H1 (cell line): ENCODE results near the gene MINAR1. TPM values are rescaled to one million over a fixed set of nuclear protein-coding genes. Genes with fewer than 3 reads are reported as not detected.

Source experiments
- CTCF ChIA-PET: fragments of 300-600 bp; sonication (Branson Sonifier 250); formaldehyde crosslinking; loops from one replicate; lab custom pipeline; 2021; ENCODE audit not compliant: partially characterized antibody; lab: Charles Lee
- POLR2A ChIA-PET: fragments of 300-600 bp; sonication (Branson Sonifier 250); formaldehyde crosslinking; loops from one replicate; lab custom pipeline; 2021; ENCODE audit warnings: inconsistent platforms; ENCODE audit not compliant: partially characterized antibody; lab: Charles Lee
- DNase-seq, 2 experiments: peaks; one replicate each; pipeline versions ENCODE4 v3.0.0 to v3.0.0-alpha.2; 2010 to 2022; ENCODE audit warnings: low spot score in 2 of 2, low read depth in 1 of 2, mixed read lengths in 1 of 2
- FAIRE-seq: peaks from 2 replicates; lab custom pipeline; 2011; peaks lifted over from hg19 to GRCh38; lab: Jason Lieb, UNC
- H2AFZ ChIP-seq: 2 replicates; pipeline ENCODE4 v1.8.1; 2012; ENCODE audit warnings: low read length, inconsistent platforms
- H2AK5ac ChIP-seq: 2 replicates; pipeline ENCODE4 v1.6.1; 2013; ENCODE audit warnings: low read depth, low read length
- H2BK120ac ChIP-seq: replicated peaks from 2 replicates; pipeline ENCODE3; 2013; ENCODE audit warnings: low read depth, low read length, inconsistent platforms
- H2BK12ac ChIP-seq: 2 replicates; pipeline ENCODE4 v1.6.1; 2013; ENCODE audit warnings: low read depth, low read length
- H2BK15ac ChIP-seq: 2 replicates; pipeline ENCODE4 v1.6.1; 2013; ENCODE audit warnings: low read length
- H2BK20ac ChIP-seq: 2 replicates; pipeline ENCODE4 v1.6.1; 2013; ENCODE audit warnings: low read length
- H2BK5ac ChIP-seq: 2 replicates; pipeline ENCODE4 v1.6.1; 2013; ENCODE audit warnings: low read depth, low read length
- H3K14ac ChIP-seq: 2 replicates; pipeline ENCODE4 v1.6.1; 2013; ENCODE audit warnings: inconsistent platforms; ENCODE audit not compliant: insufficient read length
- H3K18ac ChIP-seq: 2 replicates; pipeline ENCODE4 v1.6.1; 2013; ENCODE audit warnings: low read length; ENCODE audit errors: extremely low read depth
- H3K23ac ChIP-seq: 2 replicates; pipeline ENCODE4 v1.6.1; 2013; ENCODE audit warnings: inconsistent platforms; ENCODE audit not compliant: insufficient read length
- H3K23me2 ChIP-seq: 2 replicates; pipeline ENCODE4 v1.6.1; 2013; ENCODE audit warnings: low read depth, low read length
- H3K27ac ChIP-seq: 2 replicates; pipeline ENCODE4 v1.6.1; 2011; ENCODE audit warnings: low read depth, low read length, inconsistent platforms
- H3K27me3 ChIP-seq, 4 experiments: replicated peaks in 1 of 4; 1 replicate in 1 of 4; 2 replicates in 3 of 4; pipeline versions ENCODE4 v1.6.1 to v1.8.1; 2011 to 2013; ENCODE audit warnings: low read length in 3 of 4, mild to moderate bottlenecking in 3 of 4, inconsistent platforms in 2 of 4, mixed read lengths in 2 of 4, moderate library complexity in 1 of 4; ENCODE audit not compliant: control insufficient read depth in 3 of 4, insufficient read depth in 3 of 4; ENCODE audit errors: extremely low read depth in 1 of 4
- H3K36me3 ChIP-seq, 4 experiments: 2 replicates each; pipeline versions ENCODE4 v1.6.1 to v1.8.1; 2011 to 2013; ENCODE audit warnings: mild to moderate bottlenecking in 4 of 4, low read length in 3 of 4, moderate library complexity in 2 of 4, control low read depth in 1 of 4, inconsistent platforms in 1 of 4; ENCODE audit not compliant: insufficient read depth in 4 of 4, control insufficient read depth in 2 of 4
- H3K4ac ChIP-seq: replicated peaks from 2 replicates; pipeline ENCODE3; 2013; ENCODE audit warnings: low read length, low read depth, mixed read lengths, inconsistent platforms; ENCODE audit not compliant: insufficient read length
- H3K4me1 ChIP-seq, 4 experiments: replicated peaks in 1 of 4; 1 replicate in 1 of 4; 2 replicates in 3 of 4; pipeline versions ENCODE4 v1.6.1 to v1.8.1; 2011 to 2013; ENCODE audit warnings: low read length in 3 of 4, inconsistent platforms in 2 of 4, mixed read lengths in 1 of 4; ENCODE audit not compliant: insufficient read depth in 4 of 4, control insufficient read depth in 3 of 4
- H3K4me2 ChIP-seq, 2 experiments: 2 replicates each; pipeline versions ENCODE4 v1.6.1 to v1.8.1; 2011 to 2013; ENCODE audit warnings: low read depth in 2 of 2, low read length in 2 of 2, control low read depth in 1 of 2, inconsistent platforms in 1 of 2, mild to moderate bottlenecking in 1 of 2; ENCODE audit not compliant: insufficient read depth in 1 of 2
- H3K4me3 ChIP-seq, 4 experiments: fragments of 200-600, 300-600 bp in 1 of 4; sonication (generic), shearing (Covaris generic), sonication (Bioruptor Twin) in 1 of 4; 2 replicates each; pipeline versions ENCODE4 v1.5.1 to v1.8.1; 2011 to 2016; ENCODE audit warnings: low read length in 4 of 4, low read depth in 3 of 4, control low read depth in 2 of 4, inconsistent platforms in 2 of 4, mild to moderate bottlenecking in 2 of 4, mixed read lengths in 1 of 4, moderate library complexity in 1 of 4; ENCODE audit not compliant: insufficient read depth in 2 of 4; ENCODE audit errors: extremely low read depth in 1 of 4
- H3K56ac ChIP-seq: replicated peaks from 2 replicates; pipeline ENCODE3; 2013; ENCODE audit warnings: low read depth, mild to moderate bottlenecking, mixed read lengths, low read length, inconsistent platforms; ENCODE audit not compliant: insufficient read length
- H3K79me1 ChIP-seq: 2 replicates; pipeline ENCODE4 v1.6.1; 2013; ENCODE audit warnings: low read depth, low read length, control low read depth
- H3K79me2 ChIP-seq, 2 experiments: 2 replicates each; pipeline versions ENCODE4 v1.6.1 to v1.8.1; 2012 to 2013; ENCODE audit warnings: low read length in 2 of 2, mild to moderate bottlenecking in 2 of 2, inconsistent platforms in 1 of 2; ENCODE audit not compliant: insufficient read depth in 2 of 2, control insufficient read depth in 1 of 2
- H3K9ac ChIP-seq, 4 experiments: replicated peaks in 1 of 4; 1 replicate in 1 of 4; 2 replicates in 3 of 4; pipeline versions ENCODE4 v1.6.1 to v1.8.1; 2011 to 2013; ENCODE audit warnings: low read depth in 3 of 4, low read length in 3 of 4, control low read depth in 2 of 4, mild to moderate bottlenecking in 2 of 4, moderate library complexity in 2 of 4, inconsistent platforms in 1 of 4; ENCODE audit errors: extremely low read depth in 1 of 4
- H3K9me3 ChIP-seq, 2 experiments: 2 replicates each; pipeline versions ENCODE4 v1.6.1 to v1.8.1; 2012 to 2013; ENCODE audit warnings: mild to moderate bottlenecking in 2 of 2, moderate library complexity in 2 of 2, control low read depth in 1 of 2, inconsistent platforms in 1 of 2, low read depth in 1 of 2, low read length in 1 of 2, mixed read lengths in 1 of 2; ENCODE audit not compliant: insufficient read depth in 2 of 2
- H4K20me1 ChIP-seq, 2 experiments: replicated peaks in 1 of 2; 2 replicates each; pipeline versions ENCODE3 to v1.8.1; 2011 to 2013; ENCODE audit warnings: inconsistent platforms in 2 of 2, low read length in 2 of 2, mild to moderate bottlenecking in 1 of 2; ENCODE audit not compliant: insufficient read depth in 2 of 2, control insufficient read depth in 1 of 2
- H4K5ac ChIP-seq: 2 replicates; pipeline ENCODE4 v1.6.1; 2013; ENCODE audit warnings: low read length, low read depth, mixed read lengths, inconsistent platforms; ENCODE audit not compliant: insufficient read length
- H4K8ac ChIP-seq: 2 replicates; pipeline ENCODE4 v1.8.0; 2013; ENCODE audit warnings: mild to moderate bottlenecking, moderate library complexity, low read length, inconsistent platforms; ENCODE audit not compliant: insufficient read depth; ENCODE audit errors: extremely low read depth
- H4K91ac ChIP-seq: replicated peaks from 2 replicates; pipeline ENCODE3; 2013; ENCODE audit warnings: low read length, mixed read lengths, inconsistent platforms; ENCODE audit not compliant: insufficient read length
- CBX5 ChIP-seq: fragments of 300-800, 300-1000 bp; sonication (generic); IDR thresholded peaks from 2 replicates; pipeline ENCODE4 v1.7.1; 2016; ENCODE audit warnings: antibody characterized with exemption, low read length, low read depth
- EGR1 ChIP-seq: IDR thresholded peaks from 2 replicates; pipeline ENCODE4 v1.6.1; 2011; ENCODE audit warnings: low read depth, low read length, borderline replicate concordance
- EZH2 ChIP-seq: fragments of 200-600 bp; sonication (generic); IDR thresholded peaks from 2 replicates; pipeline ENCODE4 v1.7.1; 2012; ENCODE audit warnings: low read depth, mild to moderate bottlenecking, moderate library complexity, low read length, inconsistent platforms; ENCODE audit not compliant: severe bottlenecking
- HDAC2 ChIP-seq, 2 experiments: fragments of 300-600 bp in 1 of 2; sonication (generic) in 1 of 2; IDR thresholded peaks; 2 replicates each; pipeline ENCODE4 v1.6.1; 2011 to 2012; ENCODE audit warnings: low read depth in 2 of 2, low read length in 2 of 2, mild to moderate bottlenecking in 2 of 2, moderate library complexity in 2 of 2, borderline replicate concordance in 1 of 2, inconsistent platforms in 1 of 2
- KDM5A ChIP-seq: fragments of 200-600 bp; IDR thresholded peaks from 2 replicates; pipeline ENCODE4 v1.7.1; 2012; ENCODE audit warnings: mild to moderate bottlenecking, low read length, inconsistent platforms, mixed read lengths
- POLR2A ChIP-seq, 2 experiments: IDR thresholded peaks; 1 replicate in 1 of 2; 2 replicates in 1 of 2; pipeline ENCODE4 v1.6.1; 2011; ENCODE audit warnings: low read depth in 2 of 2, low read length in 2 of 2, mild to moderate bottlenecking in 2 of 2; ENCODE audit errors: control extremely low read depth in 1 of 2
- RFX5 ChIP-seq: IDR thresholded peaks from 2 replicates; pipeline ENCODE4 v1.6.1; 2011; ENCODE audit warnings: low read depth, low read length, improper control_type of control experiment, borderline replicate concordance
- RNF2 ChIP-seq: fragments of 200-900, 300-1000 bp; sonication (generic); IDR thresholded peaks from 2 replicates; pipeline ENCODE4 v1.7.1; 2016; ENCODE audit warnings: borderline replicate concordance, low read depth, mild to moderate bottlenecking, antibody characterized with exemption, low read length; ENCODE audit not compliant: poor library complexity, severe bottlenecking; ENCODE audit errors: missing control alignments
- SAP30 ChIP-seq: fragments of 300-600 bp; sonication (generic); IDR thresholded peaks from 2 replicates; pipeline ENCODE4 v1.7.1; 2012; ENCODE audit warnings: low read length, moderate library complexity, mild to moderate bottlenecking, inconsistent platforms; ENCODE audit not compliant: insufficient read depth, insufficient replicate concordance
- SIRT6 ChIP-seq: IDR thresholded peaks from one replicate; pipeline ENCODE4 v1.7.1; 2012; ENCODE audit warnings: low read length, inconsistent platforms
- SP1 ChIP-seq: IDR thresholded peaks from 2 replicates; pipeline ENCODE4 v1.6.1; 2011; ENCODE audit warnings: low read depth, low read length
- SRF ChIP-seq: IDR thresholded peaks from 2 replicates; pipeline ENCODE4 v1.6.1; 2011; ENCODE audit warnings: mild to moderate bottlenecking, low read depth, low read length, moderate library complexity
- SUZ12 ChIP-seq: fragments of 200-600 bp; sonication (generic); IDR thresholded peaks from 2 replicates; pipeline ENCODE4 v1.6.1; 2012; ENCODE audit warnings: mild to moderate bottlenecking, inconsistent platforms, low read length, moderate library complexity, mixed read lengths
- ZNF274 ChIP-seq: IDR thresholded peaks from 2 replicates; pipeline ENCODE4 v1.7.0; 2012; ENCODE audit warnings: low read length, borderline replicate concordance; ENCODE audit errors: extremely low read depth
- WGBS, 2 experiments: shearing (Covaris generic) in 1 of 2; methylation state at CpG; one replicate each; pipeline versions ENCODE4 v1.1.6 to v1.1.7; 2013 to 2015; ENCODE audit warnings: low lambda C conversion rate in 2 of 2, mixed read lengths in 2 of 2, inconsistent platforms in 1 of 2, low coverage in 1 of 2, missing lambda C conversion rate in 1 of 2; ENCODE audit not compliant: insufficient replicate concordance in 2 of 2, insufficient coverage in 1 of 2, insufficient read length in 1 of 2; ENCODE audit errors: extremely low coverage in 1 of 2, missing lambda C conversion rate in 1 of 2; 5-methylcytosine and 5-hydroxymethylcytosine counted together
- polyA plus RNA-seq, 7 experiments: library from polyadenylated mRNA; depleted of rRNA in 3 of 7; stranded (reverse) in 5 of 7; unstranded in 2 of 7; fragments of >200 nt in 5 of 7; fragments of 200-250 nt in 2 of 7; gene quantifications; 1 replicate in 5 of 7; 2 replicates in 1 of 7; 4 replicates in 1 of 7; pipeline versions ENCODE4 v1.2.1 to v1.2.3, GENCODE V29; 2011 to 2013; ENCODE audit warnings: missing spikeins in 2 of 7, mixed read lengths in 2 of 7
- total RNA-seq: library from RNA; stranded (reverse); fragmentation: NEBNext Ultra II Directional; extraction: Animal tissue kit (Norgen Biotek cat#: 25700); gene quantifications from 2 replicates; pipeline ENCODE4 v1.2.1, GENCODE V29; 2021

The MINAR1 gene
- total and polyA plus RNA-seq, 2 of the 8 experiments (the other 6 are each of a cell fraction or from before 2014, with no cell fraction given): 0.17 to 0.67 TPM

DNA sequence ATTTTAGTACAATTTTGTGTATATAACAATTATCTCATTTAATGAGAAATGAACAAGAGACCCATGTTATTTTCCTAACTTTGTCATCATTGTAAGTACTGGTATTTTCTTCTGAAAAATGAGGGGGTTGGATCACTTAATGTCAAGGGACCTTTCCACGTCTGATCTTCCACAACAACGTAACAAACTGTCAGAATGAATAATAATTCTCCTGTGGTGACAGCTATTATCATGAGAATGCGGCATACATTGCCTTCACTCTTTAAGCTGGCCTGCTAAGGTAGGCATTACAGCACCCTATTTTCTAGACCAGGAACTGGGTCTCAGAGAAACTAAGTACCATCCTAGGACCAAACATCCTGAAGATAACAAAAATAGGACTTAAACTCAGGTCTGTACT is 31.5 kb upstream of the MINAR1 start:
- Histone ChIP-seq H4K20me1 (peaks cover 0 to 3% of the 10 kb centered on the region in 2 experiments), H3K79me2 (no peaks in the 10 kb centered on the region), H3K4me1 (peaks cover 0 to 3% (median 0%) of the 10 kb centered on the region in 4 experiments; a peak in 2 of 7 replicates), H3K9ac (no peak overlapping the region), H4K91ac (no peak overlapping the region), H3K9me3 (no peaks in the 10 kb centered on the region), H3K14ac (no peak overlapping the region), H2BK20ac (no peak overlapping the region), H3K4me3 (no peak overlapping the region), H3K4ac (no peak overlapping the region), H2AFZ (no peak overlapping the region), H3K27ac (no peak overlapping the region), H2BK120ac (no peak overlapping the region), H3K4me2 (no peak overlapping the region), H4K8ac (no peak overlapping the region), H3K27me3 (no peaks in the 10 kb centered on the region), H2BK12ac (no peak overlapping the region), H3K56ac (no peak overlapping the region), H3K23me2 (no peaks in the 10 kb centered on the region), H3K23ac (no peak overlapping the region), H3K18ac (no peak overlapping the region), H3K79me1 (no peaks in the 10 kb centered on the region), H3K36me3 (no peaks in the 10 kb centered on the region), H2BK15ac (no peak overlapping the region), H2AK5ac (no peak overlapping the region), H4K5ac (no peak overlapping the region), H2BK5ac (no peak overlapping the region)
- DNase-seq (no peak), FAIRE-seq (no peak)
- ChIA-PET POLR2A (no interaction called here), CTCF (interaction anchor here (0.7 to 2.9 kb wide), 4 partner anchors 10 to 195 kb away, joined by 3 to 19 read pairs (median 4); no protein-coding TSS in a partner anchor)
- 44% methylated on average over 3 of the region's 3 CpGs; no CpG with 5 or more reads in 1 of the 2 experiments for WGBS, 2 experiments
- TF ChIP-seq ZNF274: no peak
- no peak for TF ChIP-seq KDM5A
- TF ChIP-seq HDAC2 (IDR thresholded peaks at IDR 0.05; ENCODE audit: borderline replicate concordance in 1 of 2, low read depth in 2 of 2, low read length in 2 of 2): no peak
- no peak for TF ChIP-seq SP1
- no peak for TF ChIP-seq EGR1
- TF ChIP-seq SAP30: no peak
- TF ChIP-seq RFX5: no peak
- no peak for TF ChIP-seq SIRT6
- no peak for TF ChIP-seq SRF
- no peak for TF ChIP-seq CBX5
- no peak for TF ChIP-seq POLR2A (IDR thresholded peaks at IDR 0.05; ENCODE audit: control extremely low read depth in 1 of 2, low read depth in 2 of 2, low read length in 2 of 2)
- no peak for TF ChIP-seq EZH2
- TF ChIP-seq RNF2: no peak
- TF ChIP-seq SUZ12: no peak
